ENCODE results near the gene SUGP1.

Gene SUGP1

DNA sequence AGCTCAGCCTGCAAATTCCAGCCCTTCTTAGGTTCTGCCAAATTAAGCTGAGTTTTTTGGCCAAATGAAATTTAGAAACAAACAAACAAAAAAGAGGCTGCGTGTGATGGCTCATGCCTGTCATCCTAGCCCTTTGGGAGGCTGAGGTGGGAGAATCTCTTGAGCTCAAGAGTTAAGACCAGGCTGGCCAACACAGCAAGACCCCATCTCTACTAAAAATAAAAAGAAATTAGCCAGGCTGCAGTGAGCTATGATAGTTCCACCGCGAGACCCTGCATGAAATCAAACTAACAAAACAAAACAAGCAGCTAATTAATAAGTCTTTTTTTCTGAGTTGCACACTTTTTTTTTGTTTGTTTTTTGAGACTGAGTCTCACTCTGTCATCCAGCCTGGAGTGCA, 90.6 kb downstream of the SUGP1 start:
- DNase-seq (ENCODE audit: low spot score) = no peak

DNA sequence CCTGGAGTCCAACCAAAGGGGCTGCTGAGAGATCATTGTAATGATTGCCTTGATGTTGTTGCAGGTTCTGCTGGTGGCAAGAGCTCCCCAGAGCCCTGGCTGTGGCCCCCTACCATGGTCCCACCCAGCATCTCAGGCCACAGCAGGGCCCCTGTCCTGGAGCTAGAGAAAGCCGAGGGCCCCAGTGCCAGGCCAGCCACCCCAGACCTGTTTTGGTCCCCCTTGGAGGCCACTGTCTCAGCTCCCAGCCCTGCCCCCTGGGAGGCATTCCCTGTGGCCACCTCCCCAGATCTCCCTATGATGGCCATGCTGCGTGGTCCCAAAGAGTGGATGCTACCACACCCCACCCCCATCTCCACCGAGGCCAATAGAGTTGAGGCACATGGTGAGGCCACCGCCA, 93.1 kb downstream of the SUGP1 start:
- DNase-seq (ENCODE audit: low spot score) = no peak

- no peak for DNase-seq (ENCODE audit: low spot score)
Observed at GRCh38 chr19:19226663-19227062, 93.6 kb downstream of the SUGP1 start.

GRCh38 chr19:19226204-19226603, 94.1 kb downstream of the SUGP1 start:
- DNase-seq (ENCODE audit: low spot score) = no peak
